Stimulated activated naive B cell treated with anti-CD40 and anti-IgM and Interleukin-4, amounts not matched to agents 10 μg/mL and 1 μg/mL and 100 μg/mL, for 72 hours (primary cell): ENCODE results near the gene LMTK2.

Experiments used
- ATAC-seq, 2 donors: fragments of 150-1000 bp; cut with Tn5 transposase; replicated peaks; 2 replicates each; pipeline ENCODE4 v1.10.0; 2021; ENCODE audit warnings: moderate library complexity in 1 of 2
- DNase-seq: peaks from one replicate; pipeline ENCODE4 v3.0.0; 2021
- H3K27ac Mint-ChIP-seq: one replicate; pipeline ENCODE4 v1.8.0; 2022; ENCODE audit warnings: mild to moderate bottlenecking, mixed read lengths
- H3K27me3 Mint-ChIP-seq, 2 donors: one replicate each; pipeline ENCODE4 v1.8.0; 2022; ENCODE audit warnings: mixed read lengths in 2 of 2
- H3K36me3 Mint-ChIP-seq, 2 donors: one replicate each; pipeline ENCODE4 v1.8.0; 2022; ENCODE audit warnings: mixed read lengths in 2 of 2, mild to moderate bottlenecking in 1 of 2
- H3K4me1 Mint-ChIP-seq, 2 donors: one replicate each; pipeline ENCODE4 v1.8.0; 2022; ENCODE audit warnings: mixed read lengths in 2 of 2, mild to moderate bottlenecking in 1 of 2
- H3K4me3 Mint-ChIP-seq, 2 donors: one replicate each; pipeline ENCODE4 v1.8.0; 2022; ENCODE audit warnings: mild to moderate bottlenecking in 2 of 2, mixed read lengths in 2 of 2, moderate library complexity in 1 of 2
- H3K9me3 Mint-ChIP-seq, 2 donors: one replicate each; pipeline ENCODE4 v1.8.0; 2022; ENCODE audit warnings: mixed read lengths in 2 of 2, mild to moderate bottlenecking in 1 of 2

Gene LMTK2

DNA sequence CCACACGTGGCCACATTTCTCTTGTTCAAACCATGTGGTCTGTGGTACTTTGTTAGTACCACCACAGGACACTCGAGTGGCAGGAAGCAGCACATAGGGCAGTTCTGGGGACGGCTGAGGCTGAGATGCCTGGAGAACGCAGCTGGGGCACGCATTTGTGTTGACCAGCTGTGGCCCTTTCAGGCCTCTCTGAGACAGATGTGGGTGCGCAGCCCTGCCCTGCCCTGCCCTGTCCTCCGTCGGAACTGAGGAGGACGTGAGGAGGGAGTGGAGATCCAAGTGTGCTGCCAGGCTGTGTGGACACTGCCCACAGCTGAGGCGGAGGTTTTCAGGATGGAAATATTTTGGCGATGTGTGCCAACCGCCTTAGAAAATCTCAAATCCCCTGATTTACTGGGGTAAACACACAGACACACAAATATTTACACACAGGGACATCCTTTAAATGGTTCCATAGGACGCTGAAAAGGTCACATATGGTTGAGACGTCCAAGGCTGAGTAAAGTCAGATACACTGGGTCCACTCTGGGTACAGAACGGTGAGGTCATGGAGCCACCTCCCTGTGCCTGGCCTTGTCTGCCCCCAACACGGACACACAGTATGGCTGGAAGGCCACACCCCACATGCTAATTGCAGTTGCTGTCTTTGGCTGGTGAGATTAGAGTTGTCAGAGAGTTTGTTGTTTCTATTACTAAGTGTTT lies 119.4 kb downstream of the LMTK2 start:
- no peak for DNase-seq
- peaks cover 0 to 8% of the 10 kb centered on the region in 2 donors for H3K4me1 Mint-ChIP-seq
- no peak for ATAC-seq
- H3K4me3 Mint-ChIP-seq: no peak overlapping the region
- peaks cover 44 to 55% of the 10 kb centered on the region in 2 donors for H3K36me3 Mint-ChIP-seq
- H3K9me3 Mint-ChIP-seq: no peaks in the 10 kb centered on the region
- H3K27me3 Mint-ChIP-seq: no peaks in the 10 kb centered on the region
- no peak overlapping the region for H3K27ac Mint-ChIP-seq

DNA sequence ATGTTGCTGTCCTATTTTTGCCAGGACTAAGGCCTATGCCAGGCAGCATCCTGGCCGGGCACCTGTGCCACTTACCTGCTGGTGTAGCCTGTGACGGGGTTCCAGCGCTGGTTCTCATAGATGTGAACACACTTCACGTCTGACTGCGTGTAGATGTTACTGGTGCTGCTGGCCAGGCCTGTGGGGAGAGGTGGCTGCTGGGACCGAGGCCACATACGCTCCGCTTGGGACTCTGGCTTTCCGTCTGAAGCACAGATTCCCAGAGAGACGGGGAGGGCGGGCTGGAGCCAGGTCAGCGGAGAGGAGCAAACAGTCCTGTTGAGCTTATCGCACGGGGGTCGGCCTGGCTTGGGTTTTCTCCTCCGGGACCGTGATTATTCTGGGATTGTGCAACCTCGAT lies 121.3 kb downstream of the LMTK2 start:
- peaks cover 0 to 8% of the 10 kb centered on the region in 2 donors for H3K4me1 Mint-ChIP-seq
- no peak overlapping the region for H3K27ac Mint-ChIP-seq
- ATAC-seq (no peak), DNase-seq (no peak)
- no peak overlapping the region for H3K4me3 Mint-ChIP-seq
- H3K9me3 Mint-ChIP-seq: no peaks in the 10 kb centered on the region
- peaks cover 38 to 46% of the 10 kb centered on the region in 2 donors for H3K36me3 Mint-ChIP-seq
- no peaks in the 10 kb centered on the region for H3K27me3 Mint-ChIP-seq

DNA sequence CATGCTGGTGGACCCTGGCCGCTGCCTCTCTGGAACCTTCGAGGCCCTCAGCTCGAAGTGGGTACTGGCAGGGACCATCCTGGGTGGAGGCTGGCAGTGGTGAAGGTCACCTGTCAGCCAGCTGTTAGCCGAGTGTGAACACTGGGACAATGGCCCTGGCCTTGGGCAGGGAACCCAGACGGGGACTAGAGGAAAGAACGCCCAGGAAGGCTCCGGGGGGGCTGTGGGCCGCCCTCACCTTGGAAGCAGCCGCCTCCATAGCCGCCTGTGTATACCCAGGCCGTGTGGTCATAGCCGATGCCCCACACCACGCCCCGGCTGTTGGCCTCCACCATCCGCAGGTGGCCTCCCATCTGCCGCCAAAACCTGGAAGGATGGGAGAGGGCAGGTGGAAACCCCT lies 122.1 kb downstream of the LMTK2 start:
- Mint-ChIP-seq H3K27me3 (no peaks in the 10 kb centered on the region), H3K4me3 (no peak overlapping the region), H3K9me3 (no peaks in the 10 kb centered on the region), H3K27ac (peak overlapping the region; percentile 75), H3K36me3 (peaks cover 39 to 44% of the 10 kb centered on the region in 2 donors), H3K4me1 (peaks cover 0 to 6% of the 10 kb centered on the region in 2 donors)
- ATAC-seq (no peak), DNase-seq (no peak)

DNA sequence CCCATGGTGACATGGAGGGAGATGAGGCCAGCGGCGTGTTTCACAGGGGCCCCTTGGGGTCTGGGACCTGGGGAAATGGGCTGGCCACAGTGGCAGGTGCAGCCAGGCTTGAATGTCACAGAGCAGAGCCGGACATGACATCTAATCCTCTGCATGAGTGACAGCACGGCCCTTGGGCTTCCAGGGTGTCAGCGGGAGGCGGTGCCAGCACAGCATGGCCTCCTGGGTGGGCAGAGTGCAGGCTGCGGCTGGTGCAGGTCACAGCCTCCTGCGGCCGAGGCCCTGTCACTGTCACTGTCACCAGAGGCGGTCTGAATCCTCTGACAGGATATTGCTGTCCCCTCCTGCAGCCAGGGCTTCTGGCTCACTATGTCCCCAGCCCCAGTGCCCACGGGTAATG lies 122.8 kb downstream of the LMTK2 start:
- DNase-seq: no peak
- peaks cover 0 to 6% of the 10 kb centered on the region in 2 donors for H3K4me1 Mint-ChIP-seq
- no peaks in the 10 kb centered on the region for H3K9me3 Mint-ChIP-seq
- peaks cover 37 to 51% of the 10 kb centered on the region in 2 donors for H3K36me3 Mint-ChIP-seq
- ATAC-seq: no peak
- no peaks in the 10 kb centered on the region for H3K27me3 Mint-ChIP-seq
- H3K27ac Mint-ChIP-seq: no peak overlapping the region
- no peak overlapping the region for H3K4me3 Mint-ChIP-seq

DNA sequence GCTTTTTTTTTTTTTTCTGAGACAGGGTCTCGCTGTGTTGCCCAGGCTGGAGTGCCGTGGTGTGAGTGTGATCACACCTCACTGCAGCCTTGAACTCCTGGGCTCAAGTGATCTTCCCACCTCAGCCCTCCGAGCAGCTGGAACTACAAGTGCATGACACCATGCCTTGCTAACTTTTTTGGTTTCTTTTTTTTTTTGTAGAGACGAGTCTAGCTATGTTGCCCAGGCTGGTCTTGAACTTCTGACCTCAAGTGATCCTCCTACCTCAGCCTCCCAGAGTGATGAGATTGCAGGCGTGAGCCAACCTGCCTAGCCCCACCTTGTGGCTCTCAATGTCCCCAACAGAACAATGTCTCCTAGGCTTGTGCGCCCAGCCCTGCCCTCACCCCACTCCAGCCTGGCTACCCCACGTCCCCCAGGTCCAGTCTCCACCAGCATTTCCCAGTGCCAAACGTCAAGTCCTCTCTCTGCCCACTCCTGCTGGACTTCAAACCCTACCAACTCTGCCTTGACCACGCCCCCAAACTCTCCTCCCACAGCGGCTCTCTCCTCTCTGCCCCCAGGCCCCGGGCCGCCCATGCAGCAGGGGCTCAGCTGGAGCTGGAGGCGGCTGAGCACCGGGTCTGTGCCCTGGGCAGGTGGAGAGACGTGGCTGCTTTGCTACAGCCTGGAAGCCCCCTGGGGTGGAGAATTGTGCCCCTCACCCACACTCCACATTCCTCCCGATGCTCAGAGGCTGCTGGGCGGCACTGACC lies 123.5 kb downstream of the LMTK2 start:
- no peak overlapping the region for H3K27ac Mint-ChIP-seq
- ATAC-seq: no peak
- H3K4me1 Mint-ChIP-seq: peaks cover 0 to 6% of the 10 kb centered on the region in 2 donors
- H3K4me3 Mint-ChIP-seq: no peak overlapping the region
- no peak for DNase-seq
- no peaks in the 10 kb centered on the region for H3K9me3 Mint-ChIP-seq
- H3K36me3 Mint-ChIP-seq: peaks cover 37 to 50% of the 10 kb centered on the region in 2 donors
- H3K27me3 Mint-ChIP-seq: no peaks in the 10 kb centered on the region

DNA sequence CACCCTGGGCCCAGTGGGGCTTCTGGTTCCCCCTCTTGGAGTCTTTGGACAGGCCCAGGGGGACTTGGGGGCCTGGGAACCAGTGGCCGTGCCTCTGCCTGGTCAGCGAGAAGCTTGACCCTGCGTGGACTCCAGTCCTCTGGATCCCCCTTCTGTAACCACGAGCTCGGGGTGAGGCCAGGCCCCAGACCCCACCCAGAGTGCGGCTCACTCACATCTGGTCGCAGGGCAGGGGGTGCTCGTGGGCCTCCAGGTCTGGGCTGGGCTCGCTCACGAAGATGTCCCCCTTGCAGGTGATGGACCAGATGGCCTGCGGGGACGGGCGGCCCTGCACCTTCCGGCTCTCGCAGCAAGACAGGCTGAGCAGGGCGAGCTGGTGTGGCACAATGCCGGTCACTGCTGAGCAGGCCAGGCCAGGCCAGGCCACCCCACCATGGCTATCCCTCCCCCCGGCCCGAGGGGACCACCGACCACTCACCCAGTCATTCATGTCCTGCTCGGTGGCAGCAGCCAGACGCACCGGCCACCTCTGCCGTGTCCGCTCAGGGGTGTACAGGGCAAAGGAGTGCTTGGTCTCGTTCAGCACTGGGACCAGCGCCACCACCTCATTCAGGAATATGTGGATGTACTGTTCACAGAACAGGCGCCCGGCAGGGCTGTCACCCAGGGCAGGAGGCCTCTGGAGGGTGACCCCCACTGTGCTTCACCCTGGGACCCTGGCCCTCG lies 124.2 kb downstream of the LMTK2 start:
- Mint-ChIP-seq H3K9me3 (no peaks in the 10 kb centered on the region), H3K27me3 (no peaks in the 10 kb centered on the region), H3K27ac (no peak overlapping the region), H3K36me3 (peaks cover 33 to 51% of the 10 kb centered on the region in 2 donors), H3K4me1 (peaks cover 0 to 6% of the 10 kb centered on the region in 2 donors), H3K4me3 (no peak overlapping the region)
- DNase-seq: no peak
- ATAC-seq: no peak

DNA sequence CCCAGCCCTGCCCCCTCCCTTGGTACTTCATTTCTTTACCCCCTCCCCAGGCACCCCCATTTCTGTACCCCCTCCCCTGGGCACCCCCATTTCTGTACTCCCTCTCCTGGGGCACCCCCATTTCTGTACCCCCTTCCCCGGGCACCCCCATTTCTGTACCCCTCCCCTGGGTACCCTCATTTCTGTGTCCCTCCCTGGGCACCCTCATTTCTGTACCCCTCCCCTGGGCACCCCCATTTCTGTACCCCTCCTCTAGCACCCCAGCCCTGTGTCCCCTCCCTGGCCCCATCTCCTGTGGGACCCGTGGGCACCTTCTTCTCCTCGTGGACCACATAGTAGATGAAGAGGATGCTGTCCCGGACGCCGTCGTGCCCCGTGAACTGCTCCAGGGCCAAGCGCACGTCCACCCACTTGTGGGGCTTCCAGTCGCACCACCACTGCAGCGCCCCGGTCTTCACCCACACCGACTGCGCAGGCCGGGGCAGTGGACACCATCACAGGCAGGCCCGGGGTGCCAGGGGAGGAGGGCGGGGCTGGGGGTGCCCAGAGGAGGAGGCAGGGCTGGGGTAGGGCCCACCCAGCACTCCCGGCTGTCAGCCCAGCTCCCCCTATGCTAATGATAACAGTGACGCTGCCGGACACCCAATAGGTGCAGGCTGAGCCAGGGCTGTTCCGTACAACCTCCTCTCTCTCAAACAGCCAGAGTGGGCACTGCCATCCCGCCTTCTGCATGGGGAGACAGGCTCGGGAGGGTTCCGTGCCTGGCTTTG lies 125.0 kb downstream of the LMTK2 start:
- DNase-seq (no peak), ATAC-seq (no peak)
- no peak overlapping the region for H3K27ac Mint-ChIP-seq
- no peak overlapping the region for H3K4me3 Mint-ChIP-seq
- H3K36me3 Mint-ChIP-seq: peaks cover 34 to 50% of the 10 kb centered on the region in 2 donors
- no peaks in the 10 kb centered on the region for H3K9me3 Mint-ChIP-seq
- peaks cover 0 to 6% of the 10 kb centered on the region in 2 donors for H3K4me1 Mint-ChIP-seq
- no peaks in the 10 kb centered on the region for H3K27me3 Mint-ChIP-seq

DNA sequence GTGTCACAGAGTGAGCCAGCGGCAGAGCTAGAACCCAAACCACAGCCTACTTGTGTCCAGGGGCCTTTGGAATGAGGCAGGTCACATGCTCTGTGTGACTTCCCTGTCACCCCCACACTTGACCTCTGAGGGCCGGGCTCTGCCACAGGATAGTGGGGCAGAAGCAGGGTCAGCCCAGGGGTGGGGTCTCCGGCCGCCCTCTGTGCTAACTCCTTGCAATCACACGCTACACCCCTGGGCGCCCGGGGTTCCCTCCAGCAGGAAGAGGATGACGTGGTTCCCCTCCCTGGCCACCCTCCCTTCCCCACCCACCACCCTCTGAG lies 125.6 kb downstream of the LMTK2 start:
- peaks cover 38 to 56% of the 10 kb centered on the region in 2 donors for H3K36me3 Mint-ChIP-seq
- H3K9me3 Mint-ChIP-seq: no peaks in the 10 kb centered on the region

DNA sequence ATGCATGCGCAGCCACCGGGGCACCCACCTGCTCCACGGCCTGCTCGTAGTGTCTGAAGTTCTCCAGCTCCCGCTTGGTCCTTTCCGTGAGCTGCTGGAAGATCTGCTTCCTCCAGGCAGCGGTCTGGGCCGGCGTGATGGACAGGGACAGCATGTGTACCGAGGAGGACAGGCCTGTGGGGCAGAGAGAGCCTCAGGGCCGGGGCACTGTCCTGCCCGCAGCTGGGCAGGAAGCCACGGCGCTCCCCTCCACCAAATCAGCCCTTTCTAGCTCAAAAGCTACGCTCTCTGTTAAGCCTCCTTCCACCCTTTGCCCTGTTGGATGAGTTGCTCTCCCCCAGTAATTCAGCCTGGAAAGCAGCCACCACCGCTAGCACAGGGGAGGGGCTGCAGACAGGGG lies 126.1 kb downstream of the LMTK2 start:
- H3K27ac Mint-ChIP-seq: no peak overlapping the region
- no peak for ATAC-seq
- H3K9me3 Mint-ChIP-seq: no peaks in the 10 kb centered on the region
- no peaks in the 10 kb centered on the region for H3K27me3 Mint-ChIP-seq
- peaks cover 0 to 6% of the 10 kb centered on the region in 2 donors for H3K4me1 Mint-ChIP-seq
- H3K4me3 Mint-ChIP-seq: no peak overlapping the region
- no peak for DNase-seq
- peaks cover 37 to 60% of the 10 kb centered on the region in 2 donors for H3K36me3 Mint-ChIP-seq

More for the DNA sequence above, 125.6 kb downstream of the LMTK2 start:
- Mint-ChIP-seq H3K4me1 (peaks cover 0 to 6% of the 10 kb centered on the region in 2 donors), H3K4me3 (no peak overlapping the region), H3K27me3 (no peaks in the 10 kb centered on the region), H3K27ac (no peak overlapping the region)
- DNase-seq: no peak
- ATAC-seq: no peak

DNA sequence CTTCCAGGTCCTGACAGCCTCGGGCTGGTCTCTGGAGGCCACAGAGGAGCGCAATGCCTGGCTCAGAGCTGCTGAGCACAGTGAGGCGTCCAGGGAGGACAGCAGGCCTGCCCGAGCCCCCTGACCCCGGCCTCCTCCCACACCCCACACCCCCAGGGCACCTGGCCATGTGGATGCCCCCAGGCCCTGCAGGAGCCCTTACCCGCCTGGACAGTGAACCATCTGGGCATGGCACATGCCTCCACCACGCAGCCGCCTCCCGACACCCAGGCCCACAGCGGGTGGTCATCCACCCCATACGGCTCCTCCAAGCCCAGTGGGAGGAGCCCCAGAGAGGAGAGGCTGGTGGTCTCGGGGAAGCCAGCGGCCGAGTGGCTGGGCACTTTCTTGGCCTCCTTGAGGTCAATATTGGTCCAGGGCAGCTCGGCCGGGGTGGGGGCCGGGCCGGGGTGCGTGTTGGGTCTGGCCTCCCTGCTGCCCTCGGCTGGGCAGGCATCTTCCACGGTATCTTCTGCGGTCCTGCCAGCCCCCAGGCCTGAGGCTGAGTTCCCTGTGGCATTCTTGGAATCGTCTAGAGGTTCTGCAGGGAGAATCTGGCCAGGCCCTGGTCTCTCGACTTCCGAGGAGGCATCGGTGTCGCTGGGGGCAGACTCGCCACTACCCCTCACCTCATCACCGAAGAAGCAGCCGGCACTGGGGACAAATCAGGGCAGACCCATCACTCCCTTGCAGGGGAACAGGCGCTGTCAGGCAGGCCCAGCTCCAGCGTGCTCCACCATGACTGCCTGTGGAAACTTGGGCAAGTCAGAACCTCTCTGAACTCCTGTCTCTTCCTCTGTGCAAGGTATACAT lies 126.8 kb downstream of the LMTK2 start:
- H3K4me3 Mint-ChIP-seq: no peak overlapping the region
- ATAC-seq: no peak
- DNase-seq: no peak
- no peaks in the 10 kb centered on the region for H3K9me3 Mint-ChIP-seq
- H3K27me3 Mint-ChIP-seq: no peaks in the 10 kb centered on the region
- peaks cover 38 to 60% of the 10 kb centered on the region in 2 donors for H3K36me3 Mint-ChIP-seq
- no peak overlapping the region for H3K27ac Mint-ChIP-seq
- H3K4me1 Mint-ChIP-seq: peaks cover 0 to 6% of the 10 kb centered on the region in 2 donors

DNA sequence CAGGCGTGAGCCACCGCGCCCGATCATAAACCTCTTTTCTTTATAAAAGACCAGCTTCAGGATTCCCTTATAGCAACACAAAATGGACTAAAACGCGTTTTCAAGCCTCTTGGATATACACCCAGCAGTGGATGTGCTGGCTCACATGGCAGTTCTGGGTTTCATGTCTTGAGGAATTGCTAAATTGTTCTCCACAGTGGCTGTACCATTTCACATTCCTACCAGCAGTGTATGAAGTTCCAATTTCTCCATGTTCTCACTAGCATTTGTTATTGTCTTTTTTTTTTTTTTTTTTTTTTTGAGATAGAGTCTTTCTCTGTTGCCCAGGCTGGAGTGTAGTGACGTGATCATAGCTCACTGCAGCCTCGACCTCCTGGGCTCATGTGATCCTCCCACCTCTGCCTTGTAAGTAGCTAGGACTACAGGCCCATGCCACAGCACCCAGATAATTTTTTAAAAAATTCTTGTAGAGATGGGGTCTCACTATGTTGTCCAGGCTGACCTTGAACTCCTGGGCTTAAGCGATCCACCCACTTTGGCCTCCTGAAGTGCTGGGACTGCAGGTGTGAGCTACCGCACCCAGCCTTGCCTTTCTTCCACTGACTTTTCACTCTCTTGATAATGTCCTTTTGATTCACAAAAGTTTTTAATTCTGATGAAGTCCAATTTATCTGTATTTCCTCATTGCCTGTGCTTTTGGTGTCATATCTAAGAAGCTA lies 127.9 kb downstream of the LMTK2 start:
- DNase-seq (no peak), ATAC-seq (no peak)
- Mint-ChIP-seq H3K4me3 (no peak overlapping the region), H3K36me3 (peaks cover 47 to 67% of the 10 kb centered on the region in 2 donors), H3K4me1 (peaks cover 0 to 5% of the 10 kb centered on the region in 2 donors), H3K27ac (no peak overlapping the region), H3K9me3 (no peaks in the 10 kb centered on the region), H3K27me3 (no peaks in the 10 kb centered on the region)

DNA sequence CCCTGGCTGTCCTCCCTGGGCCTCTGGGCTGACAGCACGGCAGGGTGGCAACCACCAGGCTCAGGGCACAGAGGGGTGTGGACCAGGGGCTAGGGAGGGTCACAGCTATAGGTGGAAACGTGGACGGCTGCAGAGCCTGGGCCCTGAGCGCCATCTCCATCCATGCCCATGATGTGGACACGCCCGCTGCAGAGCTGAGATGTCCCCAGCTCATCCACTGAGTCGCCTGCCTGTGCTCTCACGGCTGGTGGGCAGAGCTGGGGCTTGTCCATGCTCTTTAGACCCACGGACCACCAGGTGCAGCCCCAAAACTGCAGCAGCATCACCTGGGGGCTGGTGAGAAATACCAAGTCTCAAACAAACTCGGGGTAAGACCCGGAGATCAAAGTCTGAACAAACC lies 129.2 kb downstream of the LMTK2 start:
- Mint-ChIP-seq H3K4me1 (no peaks in the 10 kb centered on the region), H3K4me3 (no peak overlapping the region), H3K27me3 (no peaks in the 10 kb centered on the region), H3K36me3 (peaks cover 49 to 66% of the 10 kb centered on the region in 2 donors), H3K27ac (no peak overlapping the region), H3K9me3 (no peaks in the 10 kb centered on the region)
- DNase-seq: no peak
- ATAC-seq: no peak
